Medulla oblongata (tissue), 1 donor: Measurements from ENCODE around the gene ATP2C1.
A peak's percentile ranks its signal among the peaks of the same experiment; 100 is the strongest.
"Not testable (repeated sequence)": the region's sequence is repeated elsewhere in the genome, so short reads cannot be mapped to it uniquely, and the experiment has no call there.

Experiments used
- DNase-seq: peaks from one replicate; pipeline ENCODE4 v3.0.0-alpha.2; 2015; ENCODE audit errors: extremely low spot score

The ATP2C1 gene

DNA sequence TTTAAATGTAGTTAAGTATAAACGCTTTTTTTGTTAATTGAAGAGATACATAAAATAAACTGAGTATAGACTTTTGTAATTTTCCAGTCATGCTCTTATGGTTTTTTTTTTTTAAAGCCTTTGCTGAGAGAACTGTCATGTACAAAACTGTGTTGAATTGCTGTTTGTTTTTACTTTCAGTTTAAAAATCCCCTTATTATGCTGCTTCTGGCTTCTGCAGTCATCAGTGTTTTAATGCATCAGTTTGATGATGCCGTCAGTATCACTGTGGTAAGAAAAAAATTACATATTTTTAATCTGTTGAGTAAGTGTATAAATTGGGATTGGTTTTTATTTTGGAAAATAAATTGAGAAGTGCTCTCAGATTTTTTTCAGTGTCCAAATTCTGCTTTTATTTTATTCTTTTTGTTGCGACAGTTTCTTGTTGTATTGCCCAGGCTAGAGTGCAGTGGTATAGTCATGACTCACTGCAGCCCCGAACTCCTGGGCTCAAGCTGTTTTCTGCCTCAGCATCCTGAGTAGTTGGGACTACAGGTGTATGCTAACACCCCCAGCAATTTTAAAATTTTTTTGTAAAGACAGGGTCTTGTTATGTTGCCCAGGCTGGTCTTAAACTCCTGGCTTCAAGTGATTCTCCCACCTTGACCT lies 40.7 kb downstream of the ATP2C1 start:
- no peak for DNase-seq

DNA sequence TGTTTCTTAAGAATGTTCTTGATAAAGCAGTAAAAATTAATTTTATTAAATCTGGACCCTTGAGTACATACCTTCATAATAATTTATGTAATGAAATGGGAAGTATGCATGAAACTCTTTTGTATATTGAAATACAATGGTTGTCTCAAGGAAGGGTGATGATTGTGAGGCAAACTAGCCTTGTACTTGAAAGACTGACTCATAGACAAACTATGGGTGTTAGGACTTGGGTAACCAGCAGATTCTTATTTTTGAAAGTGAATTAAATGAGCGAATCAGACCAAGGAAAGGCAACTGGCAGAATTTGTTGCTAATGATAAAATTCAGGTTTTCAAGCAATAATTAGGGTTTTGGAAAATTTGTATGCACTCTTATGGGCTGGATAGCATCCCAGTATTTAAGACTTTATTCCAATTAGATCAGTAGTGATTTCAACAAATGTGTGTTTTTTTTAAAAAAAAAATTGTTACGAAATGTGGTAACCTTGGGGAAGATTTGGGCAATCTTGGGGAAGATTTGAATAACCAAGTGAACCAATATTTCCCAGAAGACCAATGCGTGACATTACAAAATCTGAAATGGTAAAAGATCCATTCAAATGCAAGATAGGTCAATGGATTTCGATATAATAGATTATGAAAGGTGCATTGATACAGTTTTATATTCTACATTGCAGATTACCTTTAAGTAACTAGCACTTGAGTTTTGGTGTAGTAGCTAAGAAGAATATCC lies 42.0 kb downstream of the ATP2C1 start:
- no peak for DNase-seq

DNA sequence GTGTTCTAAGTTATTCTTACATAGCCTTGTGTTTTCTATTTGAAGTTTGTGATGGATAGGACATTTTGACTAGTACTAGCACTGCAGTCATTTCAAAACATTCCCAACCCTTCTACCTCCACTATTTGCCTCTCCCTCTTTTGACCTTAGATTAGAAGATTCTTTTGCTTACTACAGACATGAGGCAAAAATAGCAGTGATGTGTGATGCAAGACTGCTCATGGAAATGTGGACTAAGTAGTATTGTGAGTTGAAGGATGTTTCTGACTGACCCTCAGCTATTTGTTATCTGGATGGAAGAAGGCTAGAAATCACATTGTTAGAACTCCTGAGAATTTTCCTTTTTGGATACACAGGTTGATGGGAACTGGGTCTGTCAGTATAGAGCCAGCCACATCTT lies 45.9 kb downstream of the ATP2C1 start:
- no peak for DNase-seq

DNA sequence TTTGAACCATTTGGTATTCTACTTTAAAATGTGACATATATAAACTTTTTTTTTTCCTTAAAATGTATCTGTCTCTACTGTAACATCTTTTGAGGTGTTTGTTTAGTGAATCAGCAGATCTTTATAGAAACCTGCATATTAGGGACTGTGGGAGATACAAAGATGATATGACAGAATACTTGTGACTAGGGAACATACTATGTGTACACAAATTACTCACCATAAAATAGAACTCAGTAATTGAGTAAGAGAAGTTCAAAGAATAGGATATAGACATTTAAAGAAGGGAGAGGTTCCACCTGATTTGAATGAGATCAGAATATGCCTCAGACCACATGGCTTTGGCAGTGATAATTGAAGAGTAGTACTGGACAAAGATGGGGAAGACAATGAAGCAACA lies 47.9 kb downstream of the ATP2C1 start:
- no peak for DNase-seq

DNA sequence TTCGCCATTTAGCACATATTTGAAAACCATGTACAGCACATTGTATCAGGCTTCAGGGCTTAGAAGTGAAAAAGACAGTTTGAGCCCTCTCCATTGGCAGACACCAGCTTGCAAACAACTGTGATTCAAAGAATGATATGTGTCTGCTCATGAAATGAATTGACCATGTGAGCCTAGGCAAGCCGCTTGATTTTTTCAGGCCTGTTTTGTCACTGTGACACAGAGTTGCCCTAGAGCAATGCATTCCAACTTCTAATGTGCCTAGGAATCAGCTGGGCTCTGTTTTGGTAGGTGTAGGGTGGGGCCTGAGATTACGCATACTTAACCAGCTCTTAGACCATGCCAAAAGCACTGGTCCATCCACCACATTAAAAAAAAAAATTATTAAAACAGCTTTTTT lies 53.0 kb downstream of the ATP2C1 start:
- no peak for DNase-seq

DNA sequence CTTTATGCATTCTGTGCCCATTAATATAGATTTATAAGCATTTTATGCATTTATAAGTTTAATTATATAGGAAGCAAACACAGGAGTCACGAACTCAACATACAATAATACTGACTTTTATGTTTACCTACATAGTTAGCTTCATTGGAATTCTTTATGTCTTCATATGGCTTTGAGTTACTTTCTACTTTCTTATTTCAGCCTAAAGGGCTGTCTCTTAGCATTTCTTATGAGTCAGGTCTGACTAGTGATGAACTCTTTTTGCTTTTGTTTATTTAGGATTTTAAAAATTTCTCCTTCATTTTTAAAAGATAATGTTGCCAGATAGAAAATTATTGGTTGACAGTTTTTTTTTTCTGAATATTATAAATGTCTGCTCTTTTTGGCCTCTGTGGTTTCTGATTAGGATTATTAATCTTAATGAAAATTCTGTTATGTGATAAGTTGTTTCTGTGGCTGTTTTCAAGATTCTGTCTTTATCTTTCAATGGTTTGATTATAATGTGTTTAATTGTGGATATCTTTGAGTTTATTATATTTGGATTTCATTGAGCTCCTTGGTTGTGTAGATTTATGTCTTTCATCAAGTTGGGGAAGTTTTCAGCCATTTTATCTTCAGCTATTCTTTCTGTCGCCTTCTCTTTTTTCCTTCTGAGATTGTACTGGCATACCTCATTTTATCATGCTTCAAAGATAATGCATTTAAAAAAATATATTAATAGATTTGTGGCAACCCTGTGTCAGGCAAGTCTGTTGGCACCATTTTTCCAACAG lies 54.3 kb downstream of the ATP2C1 start:
- no peak for DNase-seq

DNA sequence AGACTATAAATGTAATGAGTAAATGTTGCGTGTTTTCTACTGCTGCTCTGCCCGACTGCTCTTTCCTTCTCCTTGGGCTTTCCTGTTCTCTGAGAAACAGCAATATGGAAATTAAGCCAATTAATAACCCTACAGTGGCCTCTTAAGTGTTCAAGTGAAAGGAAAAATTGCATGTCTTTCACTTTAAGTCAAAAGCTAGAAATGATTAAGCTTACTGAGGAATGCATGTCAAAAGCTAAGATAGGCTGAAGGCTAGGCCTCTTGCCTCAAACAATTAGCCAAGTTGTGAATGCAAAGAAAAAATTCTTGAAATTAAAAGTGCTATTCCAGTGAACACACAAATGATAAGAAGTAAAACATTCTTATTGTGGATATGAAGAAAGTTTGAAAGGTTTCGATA lies 55.0 kb downstream of the ATP2C1 start:
- DNase-seq, result no peak

DNA sequence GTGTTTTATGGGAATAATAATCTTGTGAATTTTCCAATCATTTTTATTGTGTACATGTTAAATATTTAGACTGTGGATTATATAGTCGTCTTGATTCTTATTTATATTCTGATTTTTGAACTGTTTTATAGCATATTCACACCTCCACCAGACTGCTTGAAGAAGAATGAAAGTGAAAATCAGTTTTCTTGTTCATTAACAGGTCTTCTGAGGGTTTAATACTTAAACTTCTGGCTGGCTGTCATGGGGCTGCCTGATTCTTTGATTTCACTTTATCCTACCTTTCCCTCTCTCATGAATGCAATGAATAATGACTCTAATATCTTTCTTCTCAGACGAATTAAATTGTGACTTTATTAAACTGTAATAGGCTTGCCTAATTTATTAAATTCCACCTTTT lies 56.2 kb downstream of the ATP2C1 start:
- no peak for DNase-seq

DNA sequence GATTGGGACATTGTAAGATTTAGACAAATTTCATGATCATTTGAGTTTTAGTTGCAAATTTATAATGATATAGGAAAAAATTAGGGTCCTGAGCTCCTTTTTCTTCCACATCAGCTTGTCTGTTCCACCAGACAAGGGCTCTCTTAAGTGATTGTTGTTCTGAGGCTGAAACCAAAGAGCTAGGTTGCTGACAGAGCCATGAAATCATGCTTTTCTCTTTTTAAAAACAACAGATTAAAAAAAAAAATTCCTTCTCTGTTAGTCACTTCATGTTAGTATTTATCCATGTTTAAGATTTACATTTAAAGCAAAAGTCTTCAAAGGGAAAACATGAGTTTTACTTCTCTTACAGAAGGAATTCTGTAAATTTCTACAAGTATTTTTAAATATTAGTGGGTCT lies 56.8 kb downstream of the ATP2C1 start:
- no peak for DNase-seq

DNA sequence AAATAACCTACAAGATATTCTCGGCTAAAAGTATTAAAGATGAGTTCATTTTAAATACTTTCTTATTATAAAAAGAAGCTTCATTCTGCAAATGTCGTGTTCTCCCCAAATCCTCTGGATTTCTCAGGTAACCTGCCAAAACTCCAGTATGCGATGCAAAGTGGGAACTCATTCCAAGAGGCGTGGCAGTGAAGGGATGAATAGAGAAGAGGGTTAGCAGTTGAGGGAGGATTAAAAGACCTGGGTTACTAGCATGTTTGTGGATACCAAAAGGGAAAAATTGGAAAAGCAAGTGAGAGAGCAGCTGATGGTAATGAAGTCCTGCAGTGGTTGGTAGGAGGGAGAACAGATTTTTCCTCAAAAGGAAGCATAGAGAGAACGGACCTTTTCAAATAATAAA lies 61.6 kb downstream of the ATP2C1 start:
- no peak for DNase-seq

DNA sequence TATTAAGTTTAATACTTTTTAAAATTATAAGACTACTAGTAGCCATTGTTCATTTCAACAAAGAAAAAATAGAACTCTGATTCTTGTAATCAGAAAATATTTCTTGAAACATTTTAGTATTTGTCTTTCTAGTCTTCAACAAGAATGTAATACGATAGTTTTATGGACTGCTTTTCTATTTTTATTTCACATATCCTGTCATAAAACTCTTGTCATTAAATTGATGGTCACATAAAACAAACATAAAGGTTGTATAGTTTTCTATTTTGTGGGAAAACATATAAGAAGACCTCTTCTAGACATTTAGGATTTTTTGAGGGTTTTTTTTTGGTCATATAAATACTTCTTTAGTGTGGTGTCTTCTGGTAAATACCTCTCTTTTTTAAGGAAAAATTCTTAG lies 62.4 kb downstream of the ATP2C1 start:
- DNase-seq, result no peak

DNA sequence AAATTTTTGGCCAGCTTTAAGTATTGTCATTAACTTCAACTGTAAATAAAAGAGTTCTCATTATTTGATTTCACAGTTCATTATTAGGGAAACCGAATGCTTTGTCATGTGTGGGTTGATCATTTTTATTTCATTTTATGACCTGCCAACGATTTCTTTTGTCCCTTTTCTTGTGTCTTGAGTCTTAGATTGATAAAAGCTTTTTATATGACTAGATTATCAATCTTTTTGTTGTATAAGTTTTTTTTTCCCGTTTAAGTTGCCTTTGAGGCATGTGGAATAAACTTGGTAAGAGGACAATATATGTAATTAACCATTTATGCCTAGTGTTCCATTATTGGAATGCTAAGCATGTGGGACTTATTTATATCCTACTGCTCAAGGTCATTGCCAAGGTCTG lies 62.8 kb downstream of the ATP2C1 start:
- no peak for DNase-seq

DNA sequence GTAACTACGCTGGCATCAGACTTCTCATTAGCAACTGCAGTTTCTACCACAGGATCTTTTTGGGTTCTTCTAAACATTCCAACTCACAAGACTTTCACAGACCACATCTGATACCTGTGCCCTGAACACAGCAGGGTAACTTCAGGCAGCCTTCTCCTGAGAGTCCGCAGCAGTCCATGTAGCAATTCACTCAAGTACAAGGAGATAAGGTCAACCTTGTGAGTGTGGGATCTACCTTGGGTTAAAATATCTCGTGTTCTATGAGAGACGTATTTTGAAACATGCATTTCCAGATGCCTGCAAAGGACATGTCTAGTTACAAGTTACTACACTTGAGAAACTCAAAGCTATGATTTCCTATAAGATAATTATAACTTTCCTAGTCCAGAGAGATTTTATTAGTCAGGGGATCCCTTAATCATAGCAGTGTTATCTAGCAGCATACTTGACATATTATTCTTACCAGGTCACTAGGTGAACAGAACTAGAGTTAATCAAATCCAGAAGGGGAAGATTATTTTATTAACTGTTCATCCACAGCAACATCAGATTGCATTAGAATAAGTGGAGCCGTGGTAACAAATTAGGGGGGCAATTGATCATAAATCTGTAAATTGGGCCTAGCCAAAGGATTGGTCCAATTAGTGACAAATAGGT lies 66.4 kb downstream of the ATP2C1 start:
- no peak for DNase-seq

DNA sequence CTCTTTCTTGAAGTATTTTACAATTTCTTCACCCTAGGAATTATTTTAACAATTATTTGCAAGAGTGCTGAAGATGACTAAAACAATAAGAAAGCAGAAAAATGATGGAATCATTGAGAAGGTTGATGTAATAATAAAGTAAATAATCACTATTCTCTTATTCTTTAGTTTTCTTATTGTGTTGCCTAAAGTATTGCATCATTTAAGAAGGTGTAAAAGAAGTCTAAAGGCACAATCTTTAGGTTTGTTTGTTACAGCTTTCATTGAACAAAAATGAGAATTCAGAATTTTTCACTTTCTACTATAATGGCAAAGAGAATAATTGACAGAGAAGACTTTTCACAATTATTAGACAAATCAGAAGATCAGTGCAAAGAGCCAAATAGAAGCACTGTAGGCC lies 67.6 kb downstream of the ATP2C1 start:
- DNase-seq, result no peak

DNA sequence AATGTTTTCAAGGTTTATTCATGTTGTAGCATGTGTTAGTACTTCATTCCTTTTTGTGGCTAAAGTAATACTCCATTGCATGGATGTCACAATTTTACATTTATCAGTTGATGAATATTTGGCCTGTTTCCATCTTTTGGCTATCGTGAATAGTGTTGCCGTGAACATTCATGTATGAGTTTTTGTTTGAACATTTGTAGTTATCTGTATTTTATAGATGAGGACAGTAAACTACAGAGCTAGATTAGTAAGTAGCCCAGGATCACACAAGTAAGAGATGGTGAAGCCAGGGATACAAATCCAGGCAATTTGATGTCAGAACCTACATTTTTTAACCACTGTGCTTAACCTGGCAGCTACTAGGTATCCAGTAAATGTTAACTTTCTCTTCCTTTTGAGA lies 69.6 kb downstream of the ATP2C1 start:
- no peak for DNase-seq

DNA sequence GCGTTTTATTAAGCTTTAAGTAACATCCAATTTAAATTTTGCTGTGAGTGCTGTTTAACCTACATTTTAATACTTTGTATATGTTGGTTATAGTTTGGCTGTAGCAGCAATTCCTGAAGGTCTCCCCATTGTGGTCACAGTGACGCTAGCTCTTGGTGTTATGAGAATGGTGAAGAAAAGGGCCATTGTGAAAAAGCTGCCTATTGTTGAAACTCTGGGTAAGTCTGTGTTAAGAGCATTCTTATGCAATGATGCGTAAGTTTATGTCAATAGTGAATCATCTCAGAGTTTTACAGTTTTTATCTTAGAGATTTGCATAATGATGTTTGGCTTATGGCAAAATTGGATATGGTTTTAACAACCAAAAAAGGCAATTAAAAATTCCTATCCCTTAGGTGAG lies 70.0 kb downstream of the ATP2C1 start:
- peak; percentile 79 for DNase-seq

DNA sequence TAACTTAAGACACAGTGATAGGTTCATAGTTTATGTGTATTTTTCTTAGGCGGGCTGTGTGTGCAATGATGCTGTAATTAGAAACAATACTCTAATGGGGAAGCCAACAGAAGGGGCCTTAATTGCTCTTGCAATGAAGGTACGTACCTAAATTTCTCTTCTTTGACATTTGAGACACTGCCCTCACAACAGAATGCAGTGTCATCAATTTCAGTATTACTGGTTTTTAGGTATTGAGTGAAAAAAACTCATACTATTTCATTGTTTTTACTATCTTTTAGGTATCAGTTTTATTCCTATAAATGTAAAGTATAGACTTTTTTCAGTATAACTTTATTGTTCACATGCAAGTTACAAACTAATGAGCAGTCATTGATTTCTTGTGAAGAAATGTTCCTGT lies 73.4 kb downstream of the ATP2C1 start:
- DNase-seq, result no peak

DNA sequence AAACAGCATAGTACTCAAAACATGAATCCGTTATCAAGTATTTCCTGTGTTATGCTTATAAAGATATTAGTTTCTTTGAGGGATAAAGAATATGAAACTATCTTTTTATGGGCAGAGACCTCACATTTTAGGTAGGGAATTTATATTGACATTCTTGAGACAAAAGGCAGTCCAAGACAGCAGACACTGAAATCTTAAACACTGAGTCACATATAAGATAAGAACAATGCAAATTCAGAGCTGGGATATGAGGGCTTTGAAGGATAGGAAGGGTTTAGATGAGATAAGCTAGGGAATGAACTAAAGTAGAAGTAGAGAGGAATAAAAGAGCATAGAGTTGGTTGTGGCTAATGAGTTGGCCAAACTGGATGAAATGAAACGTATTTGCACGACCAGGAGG lies 74.3 kb downstream of the ATP2C1 start:
- no peak for DNase-seq

DNA sequence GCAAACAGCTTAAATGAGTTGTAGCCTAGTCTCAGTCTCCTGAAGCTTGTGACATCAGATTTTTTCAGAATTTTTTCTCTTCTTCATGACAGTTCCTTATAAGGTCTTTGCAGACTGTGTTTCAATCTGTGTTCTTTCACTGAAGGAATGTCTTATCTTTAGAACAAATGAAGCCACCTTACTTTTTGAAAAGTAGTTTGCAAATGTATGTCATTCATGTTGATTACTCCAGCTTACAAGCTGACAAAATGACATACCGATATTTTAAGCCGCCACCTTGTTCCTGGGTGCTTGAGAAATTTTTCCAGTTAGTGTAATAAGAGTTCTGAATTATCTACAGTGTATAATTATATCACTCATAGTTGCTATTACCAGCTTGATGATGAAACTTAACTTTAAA lies 75.7 kb downstream of the ATP2C1 start:
- no peak for DNase-seq

DNA sequence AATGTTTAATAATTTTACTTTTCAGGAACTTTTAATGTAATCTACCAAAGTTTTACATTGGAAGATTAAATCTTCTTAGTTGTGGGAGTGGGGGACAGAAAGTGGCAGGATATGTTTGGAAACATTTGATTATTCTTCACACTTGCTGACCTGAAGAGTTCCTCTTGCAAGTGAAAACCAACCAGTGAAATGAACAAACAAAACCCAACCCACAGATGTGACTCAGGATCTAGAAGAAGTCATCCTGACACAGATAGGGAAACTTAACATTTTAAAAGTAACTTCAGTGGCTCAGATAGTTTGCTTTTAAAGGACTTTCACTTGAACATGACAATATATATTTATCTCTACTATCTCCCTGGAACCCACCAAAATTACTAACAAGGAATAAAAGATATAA lies 77.3 kb downstream of the ATP2C1 start:
- DNase-seq, result no peak

DNA sequence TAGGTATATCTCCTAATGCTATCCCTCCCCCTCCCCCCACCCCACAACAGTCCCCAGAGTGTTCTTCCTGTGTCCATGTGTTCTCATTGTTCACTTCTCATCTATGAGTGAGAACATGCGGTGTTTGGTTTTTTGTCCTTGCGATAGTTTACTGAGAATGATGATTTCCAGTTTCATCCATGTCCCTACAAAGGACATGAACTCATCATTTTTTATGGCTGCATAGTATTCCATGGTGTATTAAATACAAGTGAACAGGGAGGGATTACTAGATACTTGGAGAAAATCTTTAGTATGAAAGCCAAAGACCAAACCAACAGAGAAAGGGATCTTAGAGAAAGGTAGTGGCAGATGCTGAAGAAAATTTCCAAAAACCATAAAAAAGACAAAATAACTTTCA lies 78.7 kb downstream of the ATP2C1 start:
- not testable (repeated sequence) for DNase-seq

DNA sequence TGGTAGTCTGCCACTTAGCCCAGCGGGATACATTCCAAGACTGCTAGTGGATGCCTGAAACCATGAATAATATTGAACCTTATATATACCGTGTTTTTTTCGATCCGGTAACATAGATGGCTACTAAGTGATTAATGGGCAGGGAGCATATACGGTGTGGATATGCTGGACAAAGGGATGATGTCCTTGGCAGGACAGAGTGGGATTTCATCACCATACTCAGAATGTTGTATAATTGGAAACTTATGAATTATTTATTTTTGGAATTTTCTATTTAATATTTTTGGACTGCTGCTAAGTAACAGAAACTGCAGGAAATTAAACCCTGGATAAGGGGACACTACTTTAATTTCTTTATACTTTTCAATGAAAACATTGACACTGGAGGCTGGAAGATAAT lies 79.5 kb downstream of the ATP2C1 start:
- no peak for DNase-seq

DNA sequence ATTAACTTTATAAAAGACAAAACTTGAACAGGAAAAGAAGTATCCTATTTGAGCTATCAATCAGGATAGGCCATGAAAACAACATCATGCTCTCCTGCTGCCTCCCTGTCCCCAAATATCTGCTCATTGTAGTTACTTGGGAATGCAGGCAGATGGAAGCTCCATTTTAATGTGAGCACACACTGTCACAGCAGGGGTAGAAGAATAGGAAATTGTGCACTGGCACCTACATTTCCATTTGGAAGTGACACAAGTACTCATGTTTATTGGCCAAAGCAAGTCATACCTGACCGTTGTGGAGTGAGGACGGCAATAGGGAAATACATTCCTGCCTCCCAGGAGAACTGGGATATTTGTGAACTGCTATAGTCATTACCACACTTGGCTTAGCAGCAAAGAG lies 80.3 kb downstream of the ATP2C1 start:
- no peak for DNase-seq
